Naive thymus-derived CD4-positive, alpha-beta T cell (primary cell): ENCODE measurements around the gene KCNG1. TPM values are rescaled to one million over a fixed set of nuclear protein-coding genes. Genes with fewer than 3 reads are reported as not detected.

Source experiments
- ATAC-seq: fragments of 150-1000 bp; cut with Tn5 transposase; 2 replicates; pipeline ENCODE4 v1.10.0; 2021; ENCODE audit warnings: mild to moderate bottlenecking, moderate library complexity
- CTCF ChIA-PET: fragments of 350-600 bp; sonication (Branson Sonifier 250); formaldehyde crosslinking; loops from one replicate; lab custom pipeline; 2021; ENCODE audit warnings: antibody characterized with exemption; lab: Charles Lee
- POLR2A ChIA-PET: fragments of 350-600 bp; sonication (Branson Sonifier 250); formaldehyde crosslinking; loops from one replicate; lab custom pipeline; 2021; ENCODE audit warnings: antibody characterized with exemption, inconsistent platforms; lab: Charles Lee
- DNase-seq, 9 donors: peaks; one replicate each; pipeline versions ENCODE4 v3.0.0 to v3.0.0-alpha.2; 2020 to 2022; ENCODE audit warnings: mixed read lengths in 1 of 9
- H3K27ac ChIP-seq: one replicate; pipeline ENCODE4 v1.7.0; 2013; ENCODE audit warnings: mild to moderate bottlenecking, low read depth, low read length, moderate library complexity
- H3K27me3 ChIP-seq, 2 donors: one replicate each; pipeline ENCODE4 v1.7.0; 2013; ENCODE audit warnings: low read length in 2 of 2, mild to moderate bottlenecking in 2 of 2, moderate library complexity in 2 of 2; ENCODE audit not compliant: control insufficient read depth in 2 of 2, insufficient read depth in 2 of 2
- H3K36me3 ChIP-seq, 3 experiments: 1 replicate in 2 of 3; 2 replicates in 1 of 3; pipeline ENCODE4 v1.7.0; 2013; ENCODE audit warnings: low read length in 3 of 3, mild to moderate bottlenecking in 3 of 3, moderate library complexity in 1 of 3; ENCODE audit not compliant: insufficient read depth in 3 of 3, control insufficient read depth in 2 of 3
- H3K4me1 ChIP-seq, 2 donors: one replicate each; pipeline ENCODE4 v1.7.0; 2013; ENCODE audit warnings: low read length in 2 of 2, mild to moderate bottlenecking in 2 of 2, moderate library complexity in 1 of 2; ENCODE audit not compliant: control insufficient read depth in 2 of 2, insufficient read depth in 2 of 2
- H3K4me3 ChIP-seq: 2 replicates; pipeline ENCODE4 v1.7.0; 2013; ENCODE audit warnings: mild to moderate bottlenecking, low read length
- H3K9me3 ChIP-seq, 3 experiments: 1 replicate in 2 of 3; 2 replicates in 1 of 3; pipeline ENCODE4 v1.7.0; 2013; ENCODE audit warnings: low read length in 3 of 3; ENCODE audit not compliant: control insufficient read depth in 2 of 3
- H3K27ac Mint-ChIP-seq, 9 donors: one replicate each; pipeline ENCODE4 v1.8.0; 2020 to 2022; ENCODE audit warnings: mixed read lengths in 9 of 9, mild to moderate bottlenecking in 8 of 9, moderate library complexity in 5 of 9, inconsistent platforms in 2 of 9
- H3K27me3 Mint-ChIP-seq, 5 donors: one replicate each; pipeline ENCODE4 v1.8.0; 2021 to 2022; ENCODE audit warnings: mixed read lengths in 5 of 5, mild to moderate bottlenecking in 1 of 5
- H3K36me3 Mint-ChIP-seq, 5 donors: one replicate each; pipeline ENCODE4 v1.8.0; 2020 to 2022; ENCODE audit warnings: mixed read lengths in 5 of 5, mild to moderate bottlenecking in 3 of 5, inconsistent platforms in 1 of 5
- H3K4me1 Mint-ChIP-seq, 7 donors: one replicate each; pipeline ENCODE4 v1.8.0; 2020 to 2022; ENCODE audit warnings: mixed read lengths in 7 of 7, mild to moderate bottlenecking in 3 of 7, inconsistent platforms in 1 of 7
- H3K4me3 Mint-ChIP-seq, 10 donors: one replicate each; pipeline ENCODE4 v1.8.0; 2020 to 2022; ENCODE audit warnings: mild to moderate bottlenecking in 10 of 10, mixed read lengths in 10 of 10, moderate library complexity in 6 of 10, inconsistent platforms in 2 of 10
- H3K9me3 Mint-ChIP-seq, 11 donors: one replicate each; pipeline ENCODE4 v1.8.0; 2020 to 2022; ENCODE audit warnings: mixed read lengths in 11 of 11, mild to moderate bottlenecking in 4 of 11, inconsistent platforms in 1 of 11, moderate library complexity in 1 of 11
- intact Hi-C, 2 donors: fragments of 100-400 bp; cut with micrococcal nuclease; formaldehyde crosslinking; loops; one replicate each; pipeline ENCODE4 v1.15.1; 2023
- polyA plus RNA-seq, 2 donors: library from polyadenylated mRNA; unstranded; fragments of 300-500 nt; fragmentation: Illumina TruSeq; gene quantifications; one replicate each; pipeline ENCODE4 v1.2.3, GENCODE V29; 2021
- total RNA-seq, 6 experiments: library from RNA in 5 of 6; stranded (reverse) in 5 of 6; gene quantifications; 1 replicate in 5 of 6; 2 replicates in 1 of 6; pipeline ENCODE4 v1.2.3 and lab custom pipeline; 2021 to 2026

KCNG1 gene
- total and polyA plus RNA-seq, 7 experiments from 2014 or later, result 0.17 to 0.73 TPM; not detected in 5

GRCh38 chr20:51009303-51010042 lies 13.4 kb downstream of the KCNG1 start:
- Histone ChIP-seq H3K9me3 (no peaks in the 10 kb centered on the region), H3K36me3 (no peaks in the 10 kb centered on the region), H3K4me3 (no peak overlapping the region), H3K27ac (no peak overlapping the region), H3K27me3 (no peaks in the 10 kb centered on the region), H3K4me1 (no peaks in the 10 kb centered on the region)
- Mint-ChIP-seq H3K36me3 (no peaks in the 10 kb centered on the region), H3K9me3 (no peaks in the 10 kb centered on the region), H3K27me3 (peaks cover 4 to 31% (median 16%) of the 10 kb centered on the region in 5 donors), H3K27ac (no peak overlapping the region), H3K4me1 (peaks cover 0 to 2% (median 0%) of the 10 kb centered on the region in 7 donors), H3K4me3 (no peak overlapping the region)
- ChIA-PET CTCF (no interaction called here), POLR2A (no interaction called here)
- no peak for ATAC-seq
- intact Hi-C loops, result no loop called here
- DNase-seq, result no peak

GRCh38 chr20:51008718-51009117 lies 14.2 kb downstream of the KCNG1 start:
- H3K36me3 Mint-ChIP-seq, result no peaks in the 10 kb centered on the region
- intact Hi-C loops, result no loop called here
- no peaks in the 10 kb centered on the region for H3K4me1 Mint-ChIP-seq
- Histone ChIP-seq H3K4me3 (no peak overlapping the region), H3K9me3 (no peaks in the 10 kb centered on the region), H3K27ac (no peak overlapping the region), H3K27me3 (no peaks in the 10 kb centered on the region), H3K4me1 (no peaks in the 10 kb centered on the region), H3K36me3 (no peaks in the 10 kb centered on the region)
- H3K27ac Mint-ChIP-seq, result no peak overlapping the region
- ATAC-seq (no peak), DNase-seq (no peak)
- H3K27me3 Mint-ChIP-seq, result peaks cover 4 to 24% (median 9%) of the 10 kb centered on the region in 5 donors
- POLR2A ChIA-PET, result no interaction called here
- H3K4me3 Mint-ChIP-seq, result no peak overlapping the region
- CTCF ChIA-PET, result interaction anchor here (0.8 kb wide), 1 partner anchor 586 kb away, joined by 4 read pairs; no protein-coding TSS in a partner anchor
- H3K9me3 Mint-ChIP-seq, result no peaks in the 10 kb centered on the region

- no peak overlapping the region for H3K4me3 Mint-ChIP-seq
- no peak overlapping the region for H3K27ac Mint-ChIP-seq
- H3K4me3 ChIP-seq, result no peak overlapping the region
- no peaks in the 10 kb centered on the region for H3K4me1 Mint-ChIP-seq
- H3K27me3 ChIP-seq, result no peaks in the 10 kb centered on the region
- H3K9me3 Mint-ChIP-seq, result no peaks in the 10 kb centered on the region
- no peaks in the 10 kb centered on the region for H3K9me3 ChIP-seq
- POLR2A ChIA-PET, result no interaction called here
- no peaks in the 10 kb centered on the region for H3K36me3 ChIP-seq
- H3K27ac ChIP-seq, result no peak overlapping the region
- intact Hi-C loops, result no loop called here
- no peaks in the 10 kb centered on the region for H3K36me3 Mint-ChIP-seq
- peaks cover 2 to 32% (median 22%) of the 10 kb centered on the region in 5 donors for H3K27me3 Mint-ChIP-seq
- H3K4me1 ChIP-seq, result no peaks in the 10 kb centered on the region
- DNase-seq (no peak), ATAC-seq (no peak)
- CTCF ChIA-PET, result no interaction called here
These were observed 17.7 kb downstream of the KCNG1 start for GRCh38 chr20:51005214-51005613.

GRCh38 chr20:51004781-51005180 lies 18.1 kb downstream of the KCNG1 start:
- DNase-seq (no peak), ATAC-seq (no peak)
- Histone ChIP-seq H3K36me3 (no peaks in the 10 kb centered on the region), H3K9me3 (no peaks in the 10 kb centered on the region), H3K4me1 (no peaks in the 10 kb centered on the region), H3K4me3 (no peak overlapping the region), H3K27me3 (no peaks in the 10 kb centered on the region), H3K27ac (no peak overlapping the region)
- Mint-ChIP-seq H3K9me3 (no peaks in the 10 kb centered on the region), H3K4me3 (no peak overlapping the region), H3K27me3 (peaks cover 2 to 36% (median 22%) of the 10 kb centered on the region in 5 donors), H3K4me1 (no peaks in the 10 kb centered on the region), H3K36me3 (no peaks in the 10 kb centered on the region), H3K27ac (no peak overlapping the region)
- intact Hi-C loops, result no loop called here
- ChIA-PET CTCF (no interaction called here), POLR2A (no interaction called here)

- Mint-ChIP-seq H3K27ac (no peak overlapping the region), H3K4me1 (no peaks in the 10 kb centered on the region), H3K4me3 (no peak overlapping the region), H3K36me3 (no peaks in the 10 kb centered on the region), H3K9me3 (no peaks in the 10 kb centered on the region), H3K27me3 (peaks cover 2 to 41% (median 25%) of the 10 kb centered on the region in 5 donors)
- no peaks in the 10 kb centered on the region for H3K9me3 ChIP-seq
- DNase-seq, result no peak
- no peaks in the 10 kb centered on the region for H3K27me3 ChIP-seq
- no peak overlapping the region for H3K27ac ChIP-seq
- H3K36me3 ChIP-seq, result no peaks in the 10 kb centered on the region
- ChIA-PET POLR2A (no interaction called here), CTCF (no interaction called here)
- no peaks in the 10 kb centered on the region for H3K4me1 ChIP-seq
- H3K4me3 ChIP-seq, result no peak overlapping the region
- intact Hi-C loops, result no loop called here
- ATAC-seq, result no peak
These were observed 18.6 kb downstream of the KCNG1 start for GRCh38 chr20:51004305-51004727.

- Mint-ChIP-seq H3K36me3 (no peaks in the 10 kb centered on the region), H3K9me3 (no peaks in the 10 kb centered on the region), H3K27me3 (peaks cover 2 to 47% (median 30%) of the 10 kb centered on the region in 5 donors), H3K27ac (no peak overlapping the region), H3K4me3 (no peak overlapping the region), H3K4me1 (no peaks in the 10 kb centered on the region)
- H3K4me1 ChIP-seq, result no peaks in the 10 kb centered on the region
- ChIA-PET POLR2A (no interaction called here), CTCF (interaction anchor here (0.6 kb wide), 1 partner anchor 22 kb away, joined by 3 read pairs; no protein-coding TSS in a partner anchor)
- H3K36me3 ChIP-seq, result no peaks in the 10 kb centered on the region
- intact Hi-C loops, result no loop called here
- H3K9me3 ChIP-seq, result no peaks in the 10 kb centered on the region
- no peak overlapping the region for H3K4me3 ChIP-seq
- no peak for ATAC-seq
- no peaks in the 10 kb centered on the region for H3K27me3 ChIP-seq
- no peak overlapping the region for H3K27ac ChIP-seq
- DNase-seq, result no peak
These were observed 19.2 kb downstream of the KCNG1 start for GRCh38 chr20:51003753-51004152.

- ChIA-PET POLR2A (no interaction called here), CTCF (no interaction called here)
- ATAC-seq (no peak), DNase-seq (no peak)
- intact Hi-C loops, result no loop called here
- Mint-ChIP-seq H3K4me1 (no peaks in the 10 kb centered on the region), H3K4me3 (no peak overlapping the region), H3K27ac (no peak overlapping the region), H3K9me3 (no peaks in the 10 kb centered on the region), H3K27me3 (peaks cover 2 to 50% (median 32%) of the 10 kb centered on the region in 5 donors), H3K36me3 (no peaks in the 10 kb centered on the region)
- Histone ChIP-seq H3K27ac (no peak overlapping the region), H3K4me1 (no peaks in the 10 kb centered on the region), H3K27me3 (no peaks in the 10 kb centered on the region), H3K4me3 (no peak overlapping the region), H3K9me3 (no peaks in the 10 kb centered on the region), H3K36me3 (no peaks in the 10 kb centered on the region)
These were observed 20.3 kb downstream of the KCNG1 start for GRCh38 chr20:51002633-51003032.
